ENCODE data around the gene AHSG.
"Not testable (repeated sequence)": the region's sequence is repeated elsewhere in the genome, so short reads cannot be mapped to it uniquely, and the experiment has no call there.

Gene AHSG

GRCh38 chr3:186612721-186613636 lies at the start of gene AHSG:
Gene AHSG, plus strand, starts transcription at chr3:186613060. Its CDS starts 82 bp downstream, at chr3:186613142.
- DNase-seq (ENCODE audit: low read depth in 1 of 2, low spot score in 1 of 2): no peak

- DNase-seq (ENCODE audit: low read depth in 1 of 2, low spot score in 1 of 2): no peak
These were observed 48.3 kb upstream of the AHSG start for GRCh38 chr3:186564586-186564985.

GRCh38 chr3:186566772-186567071 lies 46.1 kb upstream of the AHSG start:
- no peak for DNase-seq (ENCODE audit: low read depth in 1 of 2, low spot score in 1 of 2)

GRCh38 chr3:186567072-186567921 lies 45.6 kb upstream of the AHSG start, which contains the start of gene TBCCD1:
Gene TBCCD1, minus strand, starts transcription at chr3:186567339. Its CDS starts 3,010 bp downstream, at chr3:186564329.
- DNase-seq (ENCODE audit: low read depth in 1 of 2, low spot score in 1 of 2): peak; percentile 92 to 96

- DNase-seq (ENCODE audit: low read depth in 1 of 2, low spot score in 1 of 2): not testable (repeated sequence)
These were observed 43.5 kb upstream of the AHSG start for GRCh38 chr3:186569361-186569760.

GRCh38 chr3:186569779-186570095 lies 43.1 kb upstream of the AHSG start:
- no peak for DNase-seq (ENCODE audit: low read depth in 1 of 2, low spot score in 1 of 2)

GRCh38 chr3:186570096-186570940 lies 42.5 kb upstream of the AHSG start, which contains the start of gene DNAJB11:
Gene DNAJB11, plus strand, starts transcription at chr3:186570720. Its CDS starts 178 bp downstream, at chr3:186570898.
- DNase-seq (ENCODE audit: low read depth in 1 of 2, low spot score in 1 of 2): peak; percentile 91 to 99

- no peak for DNase-seq (ENCODE audit: low read depth in 1 of 2, low spot score in 1 of 2)
These were observed 41.8 kb upstream of the AHSG start for GRCh38 chr3:186570941-186571643.

- no peak for DNase-seq (ENCODE audit: low read depth in 1 of 2, low spot score in 1 of 2)
These were observed 41.2 kb upstream of the AHSG start for GRCh38 chr3:186571644-186572013.

- no peak for DNase-seq (ENCODE audit: low read depth in 1 of 2, low spot score in 1 of 2)
These were observed 35.3 kb upstream of the AHSG start for GRCh38 chr3:186577521-186577920.

- DNase-seq (ENCODE audit: low read depth in 1 of 2, low spot score in 1 of 2): no peak
These were observed 32.1 kb upstream of the AHSG start for GRCh38 chr3:186580785-186581184.

GRCh38 chr3:186582541-186582940 lies 30.3 kb upstream of the AHSG start:
- DNase-seq (ENCODE audit: low read depth in 1 of 2, low spot score in 1 of 2): no peak

- DNase-seq (ENCODE audit: low read depth in 1 of 2, low spot score in 1 of 2): no peak
These were observed 29.0 kb upstream of the AHSG start for GRCh38 chr3:186583831-186584230.

- not testable (repeated sequence) for DNase-seq (ENCODE audit: low read depth in 1 of 2, low spot score in 1 of 2)
These were observed 26.6 kb upstream of the AHSG start for GRCh38 chr3:186586245-186586644.

- no peak for DNase-seq (ENCODE audit: low read depth in 1 of 2, low spot score in 1 of 2)
These were observed 25.7 kb upstream of the AHSG start for GRCh38 chr3:186587183-186587582.

GRCh38 chr3:186588632-186589031 lies 24.2 kb upstream of the AHSG start:
- DNase-seq (ENCODE audit: low read depth in 1 of 2, low spot score in 1 of 2): no peak

- DNase-seq (ENCODE audit: low read depth in 1 of 2, low spot score in 1 of 2): no peak
These were observed 23.7 kb upstream of the AHSG start for GRCh38 chr3:186589121-186589520.

- DNase-seq (ENCODE audit: low read depth in 1 of 2, low spot score in 1 of 2): no peak
These were observed 22.8 kb upstream of the AHSG start for GRCh38 chr3:186589856-186590579.

GRCh38 chr3:186590580-186591295 lies 22.1 kb upstream of the AHSG start:
- DNase-seq (ENCODE audit: low read depth in 1 of 2, low spot score in 1 of 2): no peak

Measured in activated CD4-positive, alpha-beta T cell treated with anti-CD3 and anti-CD28 coated beads, Interleukin-2, amount 50 U/mL, for 24 hours (primary cell).